Epithelial cell of proximal tubule (primary cell): ENCODE data around the gene SMPD3. TPM values are rescaled to one million over a fixed set of nuclear protein-coding genes. Genes with fewer than 3 reads are reported as not detected.

Experiments
- DNase-seq: peaks from one replicate; pipeline ENCODE4 v3.0.0-alpha.2; 2011; ENCODE audit warnings: low read depth
- H3K4me3 ChIP-seq: 2 replicates; pipeline ENCODE4 v1.5.1; 2011; ENCODE audit warnings: low read depth, mild to moderate bottlenecking, low read length
- total RNA-seq: library from RNA; depleted of rRNA; stranded (reverse); fragments of >200 nt; gene quantifications from 2 replicates; pipeline ENCODE4 v1.2.3, GENCODE V29; 2015
- TF ChIP-seq, protein P1 (sequence below): conservative IDR thresholded peaks from 2 replicates; pipeline ENCODE4 v1.5.1; 2012; ENCODE audit warnings: low read depth, mild to moderate bottlenecking, low read length

Gene SMPD3
- total RNA-seq, 1 donor from 2014 or later, result not detected

- no peak for DNase-seq
- no peak overlapping the region for H3K4me3 ChIP-seq
- TF ChIP-seq, protein P1, sequence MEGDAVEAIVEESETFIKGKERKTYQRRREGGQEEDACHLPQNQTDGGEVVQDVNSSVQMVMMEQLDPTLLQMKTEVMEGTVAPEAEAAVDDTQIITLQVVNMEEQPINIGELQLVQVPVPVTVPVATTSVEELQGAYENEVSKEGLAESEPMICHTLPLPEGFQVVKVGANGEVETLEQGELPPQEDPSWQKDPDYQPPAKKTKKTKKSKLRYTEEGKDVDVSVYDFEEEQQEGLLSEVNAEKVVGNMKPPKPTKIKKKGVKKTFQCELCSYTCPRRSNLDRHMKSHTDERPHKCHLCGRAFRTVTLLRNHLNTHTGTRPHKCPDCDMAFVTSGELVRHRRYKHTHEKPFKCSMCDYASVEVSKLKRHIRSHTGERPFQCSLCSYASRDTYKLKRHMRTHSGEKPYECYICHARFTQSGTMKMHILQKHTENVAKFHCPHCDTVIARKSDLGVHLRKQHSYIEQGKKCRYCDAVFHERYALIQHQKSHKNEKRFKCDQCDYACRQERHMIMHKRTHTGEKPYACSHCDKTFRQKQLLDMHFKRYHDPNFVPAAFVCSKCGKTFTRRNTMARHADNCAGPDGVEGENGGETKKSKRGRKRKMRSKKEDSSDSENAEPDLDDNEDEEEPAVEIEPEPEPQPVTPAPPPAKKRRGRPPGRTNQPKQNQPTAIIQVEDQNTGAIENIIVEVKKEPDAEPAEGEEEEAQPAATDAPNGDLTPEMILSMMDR, result no peak
Measured at GRCh38 chr16:68458551-68458950, 10.2 kb upstream of the SMPD3 start.

DNA sequence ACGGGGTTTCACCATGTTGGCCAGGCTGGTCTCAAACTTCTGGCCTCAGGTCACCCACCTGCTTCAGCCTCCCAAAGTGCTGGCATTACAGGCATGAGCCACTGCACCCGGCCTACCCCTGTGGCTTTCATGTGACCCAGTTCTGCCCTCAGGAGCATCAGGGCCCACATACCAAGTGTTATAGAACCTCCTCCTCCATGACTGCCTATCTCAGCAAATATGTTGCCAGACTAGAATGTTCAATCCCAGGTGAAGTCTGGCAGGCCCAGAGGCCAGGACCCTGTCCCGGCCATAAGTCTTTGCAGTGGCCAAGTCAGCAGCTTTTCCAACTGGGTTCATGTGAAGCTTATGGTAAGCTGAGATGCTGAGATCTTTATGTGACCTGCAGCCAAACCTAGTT is 9.8 kb upstream of the SMPD3 start:
- no peak for DNase-seq
- TF ChIP-seq, protein P1, result no peak
- no peak overlapping the region for H3K4me3 ChIP-seq

DNA sequence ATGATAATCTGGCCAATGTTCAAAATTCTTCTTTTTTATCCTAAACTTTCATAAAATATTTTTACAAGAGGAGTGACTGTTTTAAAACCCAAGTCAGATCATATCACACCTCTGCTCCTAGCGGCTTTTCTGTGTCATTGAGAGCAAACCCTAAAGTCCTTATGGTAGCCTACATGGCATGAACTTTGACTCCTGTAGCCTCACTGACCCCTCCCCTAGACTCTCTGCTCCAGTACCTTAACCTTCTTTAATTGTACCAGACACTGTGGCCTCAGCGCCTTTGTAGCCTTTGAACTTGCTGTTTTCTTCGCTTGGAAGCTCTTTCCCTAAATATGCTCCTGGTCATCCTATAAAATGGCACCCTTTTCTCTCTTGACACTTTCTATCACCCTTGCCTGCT is 7.3 kb upstream of the SMPD3 start:
- H3K4me3 ChIP-seq, result no peak overlapping the region
- TF ChIP-seq, protein P1, result no peak
- DNase-seq, result no peak

DNA sequence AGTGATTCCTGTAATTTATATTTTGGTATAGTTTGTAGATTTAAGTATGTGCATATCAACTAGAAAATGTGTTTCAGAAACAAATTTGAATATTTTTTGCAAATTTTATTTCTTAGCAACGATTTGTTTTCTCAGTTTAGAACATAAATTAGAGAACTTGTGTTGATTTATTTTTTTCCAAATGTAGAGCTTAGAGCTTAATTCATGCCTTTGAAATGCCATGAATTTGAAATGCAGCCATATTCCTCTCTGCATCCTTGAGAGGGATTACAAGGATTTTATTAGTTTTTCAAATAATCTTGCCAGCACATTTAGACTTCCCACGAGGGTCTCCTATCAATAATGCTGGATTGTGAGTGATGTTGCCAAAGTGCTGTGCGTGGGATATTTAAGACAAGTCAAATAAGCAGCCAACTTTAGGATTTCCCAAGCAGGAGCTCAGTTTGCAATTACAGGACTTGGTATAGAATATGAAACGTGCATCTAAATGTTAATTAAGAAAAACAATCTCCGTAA is 6.7 kb upstream of the SMPD3 start:
- H3K4me3 ChIP-seq, result no peak overlapping the region
- TF ChIP-seq, protein P1, result no peak
- no peak for DNase-seq

DNA sequence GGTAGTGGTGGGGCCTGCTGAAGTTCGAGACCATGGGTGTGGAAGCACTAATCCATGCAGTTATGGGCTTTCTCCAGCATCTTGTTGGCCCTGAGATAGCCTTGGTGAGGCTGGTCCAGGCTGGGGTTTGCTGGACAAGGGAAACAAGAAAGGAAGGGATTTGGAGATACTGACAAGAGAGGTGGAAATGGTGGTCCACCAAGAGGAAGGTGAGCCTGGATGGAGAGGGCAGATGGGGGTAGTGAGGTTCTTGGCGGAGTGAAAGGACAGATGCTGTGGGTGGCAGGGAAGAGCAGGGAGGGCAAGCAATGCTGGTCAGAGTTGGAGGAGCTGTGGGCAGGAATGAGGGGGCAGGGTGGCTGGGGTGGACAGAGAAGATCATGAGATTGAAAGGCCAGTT is 5.5 kb upstream of the SMPD3 start:
- DNase-seq, result no peak
- H3K4me3 ChIP-seq, result no peak overlapping the region
- TF ChIP-seq, protein P1, result no peak

DNA sequence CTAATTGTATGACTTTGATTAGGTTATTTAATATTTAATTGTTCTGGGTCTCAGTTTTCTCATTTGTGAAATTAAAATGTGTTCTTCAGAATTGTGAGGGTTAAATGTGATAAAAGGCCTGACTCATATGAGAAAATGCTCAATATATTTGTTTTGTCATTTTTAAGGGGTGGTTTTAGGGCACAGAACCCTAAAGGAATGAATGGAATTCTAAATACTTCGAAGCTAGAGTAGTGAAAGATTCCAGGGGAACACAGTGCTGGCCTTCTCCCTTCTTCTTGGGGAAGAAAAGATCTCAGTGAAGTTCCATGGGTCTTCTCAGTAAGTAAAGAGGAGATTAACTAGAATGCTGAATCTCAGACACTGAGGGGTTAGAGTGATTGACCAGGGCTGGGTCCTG is 3.9 kb upstream of the SMPD3 start:
- TF ChIP-seq, protein P1, result no peak
- no peak overlapping the region for H3K4me3 ChIP-seq
- DNase-seq, result no peak

DNA sequence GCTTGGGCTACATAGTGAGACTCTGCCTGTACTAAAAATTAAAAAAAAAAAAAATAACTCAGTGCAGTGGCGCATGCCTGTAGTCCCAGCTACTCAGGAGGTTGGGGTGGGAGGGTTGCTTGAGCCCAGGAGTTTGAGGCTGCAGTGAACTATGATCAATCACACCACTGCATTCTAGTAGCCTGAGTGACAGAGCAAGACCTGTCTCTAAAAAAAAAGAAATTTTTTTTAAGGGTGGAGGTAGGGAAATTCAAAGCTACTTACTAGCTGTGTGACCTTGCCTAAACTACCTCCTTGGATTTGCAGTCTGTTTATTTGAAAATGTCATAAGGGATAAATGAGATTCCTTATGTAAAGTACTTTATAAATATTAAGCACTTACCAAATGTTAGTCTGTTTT is 3.4 kb upstream of the SMPD3 start:
- no peak overlapping the region for H3K4me3 ChIP-seq
- TF ChIP-seq, protein P1, result no peak
- DNase-seq, result no peak
